Measurements from ENCODE around the gene BMP10. TPM values are rescaled to one million over a fixed set of nuclear protein-coding genes. Genes with fewer than 3 reads are reported as not detected.
"Not testable (repeated sequence)": the region's sequence is repeated elsewhere in the genome, so short reads cannot be mapped to it uniquely, and the experiment has no call there.

BMP10 gene
- total RNA-seq, 2 donors from 2014 or later: not detected

- Histone ChIP-seq H3K9me3 (peaks cover 9% of the 10 kb centered on the region), H3K4me1 (ENCODE audit: control insufficient read depth in 1 of 2, low read depth in 2 of 2) (no peaks in the 10 kb centered on the region), H3K27me3 (replicated peaks; ENCODE audit: insufficient read depth) (no peaks in the 10 kb centered on the region), H3K27ac (no peak overlapping the region), H3K36me3 (no peaks in the 10 kb centered on the region), H3K4me3 (no peak overlapping the region)
- DNase-seq (ENCODE audit: low spot score) (no peak), ATAC-seq (ENCODE audit: insufficient number of reproducible peaks, low FRiP score, low read depth) (no peak)
- TF ChIP-seq CTCF (IDR thresholded peaks at IDR 0.05): no peak
Measured at GRCh38 chr2:68900496-68901198, 29.4 kb upstream of the BMP10 start.

GRCh38 chr2:68895981-68896380 is 24.8 kb upstream of the BMP10 start:
- not testable (repeated sequence) for H3K27ac ChIP-seq; H3K4me3 ChIP-seq; H3K4me1 ChIP-seq (ENCODE audit: control insufficient read depth in 1 of 2, low read depth in 2 of 2); H3K9me3 ChIP-seq; ATAC-seq (ENCODE audit: insufficient number of reproducible peaks, low FRiP score, low read depth); H3K27me3 ChIP-seq (replicated peaks; ENCODE audit: insufficient read depth); DNase-seq (ENCODE audit: low spot score); H3K36me3 ChIP-seq

GRCh38 chr2:68889500-68889899 is 18.3 kb upstream of the BMP10 start:
- no peak for ATAC-seq (ENCODE audit: insufficient number of reproducible peaks, low FRiP score, low read depth)

DNA sequence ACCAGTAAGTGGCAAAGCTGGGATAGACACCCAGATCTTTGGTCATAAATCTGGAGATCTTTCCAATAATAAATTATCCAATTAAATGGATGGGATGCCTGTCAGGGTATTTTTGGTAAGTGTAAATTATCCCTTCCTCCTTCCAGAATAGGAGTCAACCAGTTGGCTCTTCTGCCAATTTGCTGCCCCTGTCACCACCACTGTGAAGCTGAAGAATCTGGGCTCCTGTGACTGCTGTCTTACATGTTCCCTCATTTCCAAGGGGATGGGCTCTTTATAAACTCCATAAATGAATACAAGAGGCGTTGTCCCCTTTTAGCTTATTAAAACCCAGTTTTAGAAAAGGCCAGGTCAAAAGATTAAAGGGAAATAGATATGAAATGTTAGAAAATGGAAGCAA is 17.8 kb upstream of the BMP10 start:
- Histone ChIP-seq H3K27ac (no peak overlapping the region), H3K27me3 (replicated peaks; ENCODE audit: insufficient read depth) (no peaks in the 10 kb centered on the region), H3K4me1 (ENCODE audit: control insufficient read depth in 1 of 2, low read depth in 2 of 2) (no peaks in the 10 kb centered on the region), H3K4me3 (no peak overlapping the region), H3K36me3 (no peaks in the 10 kb centered on the region), H3K9me3 (no peaks in the 10 kb centered on the region)
- no peak for TF ChIP-seq CTCF (IDR thresholded peaks at IDR 0.05)
- ATAC-seq (ENCODE audit: insufficient number of reproducible peaks, low FRiP score, low read depth) (no peak), DNase-seq (ENCODE audit: low spot score) (no peak)

More at GRCh38 chr2:68889500-68889899, 18.3 kb upstream of the BMP10 start:
- Histone ChIP-seq H3K9me3 (no peaks in the 10 kb centered on the region), H3K27ac (no peak overlapping the region), H3K27me3 (replicated peaks; ENCODE audit: insufficient read depth) (no peaks in the 10 kb centered on the region), H3K4me3 (no peak overlapping the region), H3K36me3 (no peaks in the 10 kb centered on the region), H3K4me1 (ENCODE audit: control insufficient read depth in 1 of 2, low read depth in 2 of 2) (no peaks in the 10 kb centered on the region)
- TF ChIP-seq CTCF (IDR thresholded peaks at IDR 0.05): no peak
- no peak for DNase-seq (ENCODE audit: low spot score)

- no peak for ATAC-seq (ENCODE audit: insufficient number of reproducible peaks, low FRiP score, low read depth)
- no peak for TF ChIP-seq CTCF (IDR thresholded peaks at IDR 0.05)
Measured at GRCh38 chr2:68888038-68888704, 17.0 kb upstream of the BMP10 start.

More at GRCh38 chr2:68888038-68888704, 17.0 kb upstream of the BMP10 start:
- H3K27me3 ChIP-seq (replicated peaks; ENCODE audit: insufficient read depth): no peaks in the 10 kb centered on the region
- H3K9me3 ChIP-seq: no peaks in the 10 kb centered on the region
- no peak for DNase-seq (ENCODE audit: low spot score)
- H3K4me1 ChIP-seq (ENCODE audit: control insufficient read depth in 1 of 2, low read depth in 2 of 2): no peaks in the 10 kb centered on the region
- no peaks in the 10 kb centered on the region for H3K36me3 ChIP-seq
- H3K27ac ChIP-seq: no peak overlapping the region
- H3K4me3 ChIP-seq: no peak overlapping the region
